Effector CD8-positive, alpha-beta T cell (primary cell): ENCODE data around the gene SEC22C.
"Not testable (repeated sequence)": the region's sequence is repeated elsewhere in the genome, so short reads cannot be mapped to it uniquely, and the experiment has no call there.

Experiments used
- DNase-seq: peaks from one replicate; lab custom pipeline; 2025; lab: John Stamatoyannopoulos, UW

Gene SEC22C

GRCh38 chr3:42581400-42581708 lies 413 bp downstream of the SEC22C start:
- no peak for DNase-seq

GRCh38 chr3:42579346-42579745 lies 2.4 kb downstream of the SEC22C start:
- DNase-seq, result not testable (repeated sequence)

DNA sequence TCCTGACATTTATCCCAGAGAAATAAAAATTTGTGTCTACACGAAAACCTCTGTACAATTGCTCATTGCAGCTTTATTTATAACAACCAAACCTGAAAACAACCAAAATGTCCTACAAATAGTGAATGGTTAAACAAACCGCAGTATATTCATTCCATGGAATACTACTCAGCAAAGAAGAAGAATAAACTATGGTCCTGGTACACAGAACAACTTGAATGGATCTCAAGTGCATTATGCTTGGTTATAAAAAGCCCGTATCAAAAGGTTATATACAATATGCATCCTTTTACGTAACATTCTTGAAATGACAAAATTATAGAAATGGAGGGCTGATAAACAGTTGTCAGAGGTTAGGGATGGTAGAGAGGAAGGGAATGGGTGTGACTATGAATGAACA lies 3.7 kb downstream of the SEC22C start:
- DNase-seq, result no peak

GRCh38 chr3:42575137-42575741 lies 6.5 kb downstream of the SEC22C start:
- no peak for DNase-seq

GRCh38 chr3:42572278-42572677 lies 9.5 kb downstream of the SEC22C start:
- no peak for DNase-seq

- no peak for DNase-seq
Observed at GRCh38 chr3:42569593-42570142, 12.1 kb downstream of the SEC22C start.

DNA sequence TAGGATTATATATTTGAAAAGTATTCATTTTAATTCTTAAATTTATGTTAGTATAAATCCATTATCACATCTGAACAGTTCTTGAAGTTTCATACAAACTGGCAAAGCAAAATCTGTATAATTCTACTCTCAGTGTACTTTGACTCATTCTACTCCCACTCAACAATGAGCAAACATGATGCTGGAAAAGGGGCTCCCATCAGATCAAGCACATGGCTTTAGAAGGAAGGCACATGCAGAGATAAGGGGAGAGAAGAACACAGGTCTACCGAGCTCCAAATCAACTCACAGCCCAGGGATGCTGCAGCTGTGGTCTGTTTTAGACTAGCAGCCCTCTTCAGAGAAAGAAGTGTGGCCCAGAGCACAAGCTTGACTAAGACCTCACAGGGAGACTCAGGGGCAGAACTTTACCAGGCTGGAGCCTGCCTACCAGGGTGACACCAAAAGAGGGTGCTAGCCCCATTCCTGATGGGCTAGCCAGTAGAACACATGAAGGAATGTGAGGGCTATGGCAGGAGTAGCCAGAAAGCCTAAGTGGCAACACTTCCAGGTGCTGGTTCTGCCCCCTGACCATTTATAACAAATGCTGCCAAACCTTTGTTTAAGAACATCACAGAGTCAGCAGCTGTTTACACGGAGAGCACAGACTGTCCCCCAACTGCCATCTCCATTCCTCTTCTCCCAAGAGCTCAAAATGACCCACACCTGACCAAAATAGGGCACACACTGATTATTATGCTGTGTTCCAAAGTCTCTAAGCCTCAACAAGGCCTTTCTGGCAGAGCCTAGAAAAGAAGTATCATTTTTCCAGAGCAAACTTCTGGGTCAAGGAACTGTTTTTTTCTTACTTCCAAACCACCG lies 19.5 kb downstream of the SEC22C start:
- DNase-seq, result no peak

DNA sequence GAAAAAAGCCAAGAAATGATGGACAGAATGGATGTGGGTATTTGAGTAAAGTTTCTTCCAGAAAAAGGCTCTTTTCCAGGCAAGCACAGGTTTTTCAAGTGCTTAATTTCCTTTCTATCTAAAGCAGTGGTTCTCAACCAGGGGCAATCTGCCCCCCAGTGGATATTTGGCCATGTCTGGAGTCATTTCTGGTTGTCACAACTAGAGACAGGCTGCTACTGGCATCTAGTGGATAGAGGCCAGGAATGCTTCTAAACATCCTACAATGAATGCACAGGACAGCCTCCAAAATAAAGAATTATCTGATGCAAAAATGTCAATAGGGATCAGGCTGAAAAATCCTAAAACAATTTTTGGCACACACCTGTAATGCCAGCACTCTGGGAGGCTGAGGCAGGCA lies 23.9 kb downstream of the SEC22C start:
- no peak for DNase-seq

GRCh38 chr3:42556817-42557216 lies 24.9 kb downstream of the SEC22C start:
- DNase-seq, result not testable (repeated sequence)

DNA sequence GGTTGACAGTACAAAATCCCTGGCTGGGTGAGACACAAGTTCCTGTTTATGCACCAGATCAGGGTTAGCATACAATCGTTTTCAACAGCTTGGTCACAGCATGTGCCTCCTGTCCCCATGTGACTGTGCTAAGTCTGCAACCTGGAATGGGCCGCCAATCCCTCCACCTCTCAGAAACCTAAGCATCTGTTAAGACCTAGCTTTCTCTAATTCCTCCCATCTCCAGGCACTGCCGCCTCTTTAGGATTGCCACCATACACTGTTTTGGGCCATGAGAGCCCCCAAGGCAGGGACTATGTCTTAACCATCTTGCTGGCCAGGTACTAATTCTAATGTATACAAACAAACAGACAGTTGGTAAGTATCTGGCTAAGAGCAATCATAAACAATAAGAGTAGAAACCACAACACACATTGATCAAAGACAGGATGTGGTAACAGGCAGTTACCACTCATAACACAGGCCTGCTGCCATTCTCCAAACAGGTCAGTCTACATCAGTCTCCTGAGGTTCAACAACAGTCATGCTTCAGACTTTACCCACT lies 25.6 kb downstream of the SEC22C start:
- no peak for DNase-seq

GRCh38 chr3:42552830-42553229 lies 28.9 kb downstream of the SEC22C start:
- no peak for DNase-seq

DNA sequence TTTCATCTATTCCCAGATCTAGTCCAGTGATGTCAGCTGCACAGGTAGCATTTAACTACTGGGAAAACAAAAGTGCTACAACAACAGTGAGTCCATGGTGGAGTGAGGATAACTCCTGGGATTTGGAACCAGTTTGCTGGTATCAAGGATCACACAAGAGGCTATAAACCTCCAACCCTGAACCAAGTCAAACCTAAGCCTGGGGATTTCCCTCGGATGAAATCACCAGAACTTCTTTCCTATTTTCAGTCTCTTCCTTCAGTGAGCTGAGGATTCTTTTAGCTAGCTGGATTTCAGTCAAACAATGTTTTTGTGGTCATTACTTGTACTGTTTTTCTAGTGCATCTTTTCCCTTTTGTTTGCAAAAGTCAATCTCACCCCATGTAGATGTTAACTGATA lies 31.5 kb downstream of the SEC22C start:
- no peak for DNase-seq

- no peak for DNase-seq
Observed at GRCh38 chr3:42549131-42549530, 32.6 kb downstream of the SEC22C start.

DNA sequence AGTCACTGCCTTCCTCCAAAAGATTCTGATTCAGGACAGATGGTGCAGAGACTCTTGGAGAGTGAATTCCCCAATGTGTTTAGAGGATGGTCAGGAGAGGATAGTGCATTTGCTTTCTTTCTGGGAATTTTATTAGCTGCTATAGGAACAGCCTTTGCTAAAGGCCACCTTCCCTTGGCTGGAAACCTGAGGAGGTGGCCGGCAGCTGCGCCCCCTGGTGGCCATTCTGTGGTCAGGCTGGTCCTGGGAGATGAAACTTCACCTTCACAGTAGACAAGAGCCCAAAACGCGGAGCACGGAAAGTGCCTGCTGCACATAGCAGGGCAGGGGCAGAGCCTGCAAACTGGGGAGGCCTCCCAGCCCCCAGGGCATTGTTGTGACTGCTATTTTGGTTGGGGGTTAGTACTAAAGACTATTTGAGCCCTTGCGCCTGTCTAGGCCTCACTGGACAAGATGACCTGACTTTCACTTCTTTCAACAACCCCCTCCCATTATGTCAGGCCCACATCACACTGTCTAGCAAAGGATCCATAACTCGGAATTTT lies 34.3 kb downstream of the SEC22C start:
- peak; percentile 51 for DNase-seq

DNA sequence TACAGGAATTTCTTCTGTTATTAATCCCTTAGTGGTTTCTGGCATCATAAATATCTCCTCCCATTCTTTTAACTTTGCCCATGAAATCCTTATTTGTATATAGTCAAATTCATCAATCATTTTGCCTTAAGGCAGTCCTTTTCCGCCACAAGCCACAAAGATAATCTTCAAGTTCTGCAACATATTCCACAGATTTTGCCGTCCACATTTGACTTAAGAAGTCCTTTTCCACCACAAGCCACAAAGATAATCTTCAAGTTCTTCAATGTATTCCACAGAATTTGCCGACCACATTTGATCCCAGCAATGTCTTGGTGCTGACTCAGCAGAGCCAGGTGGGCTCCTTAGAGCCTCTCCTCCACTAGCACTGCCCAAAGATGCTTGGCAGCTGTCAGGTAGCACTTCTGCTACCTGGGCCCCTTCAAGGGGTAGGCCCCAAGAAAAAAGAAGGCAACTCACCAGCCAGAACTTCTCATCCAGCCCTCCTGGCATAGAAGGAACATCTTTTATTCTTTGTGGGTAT lies 35.0 kb downstream of the SEC22C start:
- no peak for DNase-seq

- no peak for DNase-seq
Observed at GRCh38 chr3:42545284-42545900, 36.4 kb downstream of the SEC22C start.

GRCh38 chr3:42544492-42545283 lies 37.1 kb downstream of the SEC22C start:
- no peak for DNase-seq

GRCh38 chr3:42541079-42541478 lies 40.7 kb downstream of the SEC22C start:
- no peak for DNase-seq

DNA sequence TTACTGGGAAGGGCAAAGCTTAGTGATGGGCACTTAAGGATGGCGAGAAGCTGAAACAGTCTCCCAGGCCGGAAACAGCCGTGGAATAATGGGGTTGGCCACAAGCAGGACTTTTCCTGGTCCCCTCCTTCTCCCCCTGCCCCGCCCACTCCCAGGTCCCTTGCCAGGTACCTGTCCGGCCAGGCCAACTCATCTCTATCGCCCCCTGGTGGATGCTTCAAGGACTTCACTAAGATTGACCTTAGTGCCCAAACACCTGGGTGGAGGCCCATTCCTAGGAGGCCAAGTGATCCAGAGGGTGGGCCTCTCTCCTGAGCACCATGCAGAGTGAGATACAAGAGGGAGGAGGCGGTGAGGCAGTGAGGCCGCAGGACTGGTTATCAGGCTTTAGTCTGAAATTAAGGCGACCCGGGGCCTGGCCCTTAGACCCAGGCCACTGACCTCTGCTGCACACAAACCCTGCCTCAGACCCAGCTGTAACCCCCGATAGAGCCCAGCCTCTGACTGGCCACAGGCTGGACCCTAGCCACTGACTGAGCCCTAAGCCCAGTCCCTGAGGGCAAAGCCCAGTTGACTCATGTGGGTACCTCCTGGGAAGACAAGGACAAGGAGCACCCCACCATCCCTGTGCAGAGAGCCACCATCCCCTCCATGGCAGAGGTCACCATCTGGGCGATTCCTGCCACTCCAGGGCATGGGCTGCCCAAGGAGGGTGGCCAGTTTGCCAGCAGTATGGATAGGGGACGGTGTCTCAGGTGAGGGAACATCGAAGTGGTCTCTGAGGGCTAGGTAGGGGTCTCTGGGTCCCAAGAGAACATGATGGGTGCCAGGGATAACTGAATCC lies 41.7 kb downstream of the SEC22C start:
- peak; percentile 55 for DNase-seq

GRCh38 chr3:42537350-42537749 lies 44.4 kb downstream of the SEC22C start:
- DNase-seq, result no peak
